Vagina (tissue), 2 donors: ENCODE data around the gene SLC2A4RG. TPM values are rescaled to one million over a fixed set of nuclear protein-coding genes. Genes with fewer than 3 reads are reported as not detected.

Experiments used
- DNase-seq, 2 donors: peaks; one replicate each; pipeline ENCODE4 v3.0.0-alpha.2; 2017; ENCODE audit errors: extremely low spot score in 2 of 2
- H3K27ac ChIP-seq: fragments of 200-600 bp; sonication (generic); one replicate; pipeline ENCODE4 v1.5.1; 2019
- H3K27me3 ChIP-seq: fragments of 200-600 bp; sonication (generic); one replicate; pipeline ENCODE4 v1.5.1; 2019
- H3K36me3 ChIP-seq, 2 donors: fragments of 200-600 bp; sonication (generic); one replicate each; pipeline ENCODE4 v1.5.1; 2017 to 2019
- H3K4me1 ChIP-seq: fragments of 200-600 bp; sonication (generic); one replicate; pipeline ENCODE4 v1.5.1; 2019
- H3K4me3 ChIP-seq, 2 donors: fragments of 200-600 bp; sonication (generic); 1 replicate in 1 of 2; 2 replicates in 1 of 2; pipeline ENCODE4 v1.5.1; 2016 to 2019
- H3K9me3 ChIP-seq: fragments of 200-600 bp; sonication (generic); one replicate; pipeline ENCODE4 v1.5.1; 2019
- CTCF ChIP-seq, 3 experiments: fragments of 450-650 bp in 2 of 3; fragments of 200-600 bp in 1 of 3; sonication (generic) in 1 of 3; IDR thresholded peaks; one replicate each; pipeline ENCODE4 v1.5.1; 2017 to 2019; ENCODE audit warnings: antibody characterized with exemption in 3 of 3, mild to moderate bottlenecking in 2 of 3, moderate library complexity in 2 of 3
- POLR2A ChIP-seq, 2 donors: fragments of 450-650 bp; IDR thresholded peaks; one replicate each; pipeline ENCODE4 v1.6.1; 2017; ENCODE audit warnings: antibody characterized with exemption in 2 of 2, mild to moderate bottlenecking in 2 of 2, moderate library complexity in 2 of 2
- POLR2AphosphoS5 ChIP-seq, 2 donors: sonication (generic); formaldehyde crosslinking; IDR thresholded peaks; one replicate each; pipeline ENCODE4 v1.9.0; 2017; ENCODE audit warnings: antibody characterized with exemption in 2 of 2, mild to moderate bottlenecking in 2 of 2, low read depth in 1 of 2; ENCODE audit not compliant: insufficient read depth in 1 of 2
- intact Hi-C: fragments of 100-400 bp; cut with DNase I; formaldehyde crosslinking; loops from one replicate; pipeline ENCODE4 v1.15.1; 2023
- total RNA-seq: library from RNA; depleted of rRNA; stranded (reverse); fragments of >200 nt; gene quantifications from one replicate; pipeline ENCODE4 v1.2.3, GENCODE V29; 2016

Gene SLC2A4RG
- total RNA-seq, 1 donor from 2014 or later, result 33.1 TPM

GRCh38 chr20:63744574-63745423 is 5.2 kb downstream of the SLC2A4RG start:
- DNase-seq, result no peak
- H3K9me3 ChIP-seq, result no peaks in the 10 kb centered on the region
- H3K4me1 ChIP-seq, result peaks cover 17% of the 10 kb centered on the region
- no peaks in the 10 kb centered on the region for H3K27me3 ChIP-seq
- H3K36me3 ChIP-seq, result peaks cover 0 to 19% of the 10 kb centered on the region in 2 donors
- no peak overlapping the region for H3K4me3 ChIP-seq
- intact Hi-C loops, result no loop called here
- H3K27ac ChIP-seq, result no peak overlapping the region
- TF ChIP-seq CTCF (IDR thresholded peaks at IDR 0.05), result no peak
- TF ChIP-seq POLR2A (IDR thresholded peaks at IDR 0.05), result no peak
- TF ChIP-seq POLR2AphosphoS5 (IDR thresholded peaks at IDR 0.05; ENCODE audit: insufficient read depth in 1 of 2, low read depth in 1 of 2), result no peak

DNA sequence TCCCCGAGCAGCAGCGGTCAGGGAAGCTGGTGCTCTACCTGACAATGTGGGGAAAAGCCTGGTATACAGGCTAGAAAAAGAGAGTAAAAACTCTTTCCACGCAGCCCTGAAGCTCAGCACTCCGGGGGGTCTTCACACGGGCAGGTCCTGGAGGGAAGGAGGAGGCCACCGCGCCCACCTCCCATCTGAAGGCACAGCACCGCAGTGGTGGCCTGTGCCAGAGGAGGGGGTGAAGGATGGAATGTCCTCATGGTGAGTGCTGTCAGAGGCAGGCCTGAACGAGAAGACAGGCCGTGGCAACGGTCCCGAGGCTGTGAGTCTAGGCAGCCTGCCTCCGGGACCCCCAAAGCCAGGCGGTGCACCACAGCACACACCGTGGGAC is 5.8 kb downstream of the SLC2A4RG start:
- H3K4me1 ChIP-seq, result peaks cover 17% of the 10 kb centered on the region
- peaks cover 0 to 19% of the 10 kb centered on the region in 2 donors for H3K36me3 ChIP-seq
- intact Hi-C loops, result no loop called here
- no peak for DNase-seq
- H3K9me3 ChIP-seq, result no peaks in the 10 kb centered on the region
- no peaks in the 10 kb centered on the region for H3K27me3 ChIP-seq
- no peak overlapping the region for H3K27ac ChIP-seq
- H3K4me3 ChIP-seq, result no peak overlapping the region
- TF ChIP-seq POLR2AphosphoS5 (IDR thresholded peaks at IDR 0.05; ENCODE audit: insufficient read depth in 1 of 2, low read depth in 1 of 2) (no peak), POLR2A (IDR thresholded peaks at IDR 0.05) (no peak), CTCF (IDR thresholded peaks at IDR 0.05) (no peak)

GRCh38 chr20:63745961-63746731 is 6.6 kb downstream of the SLC2A4RG start:
- H3K4me3 ChIP-seq, result no peak overlapping the region
- no peaks in the 10 kb centered on the region for H3K9me3 ChIP-seq
- no peak overlapping the region for H3K27ac ChIP-seq
- DNase-seq, result no peak
- peaks cover 0 to 19% of the 10 kb centered on the region in 2 donors for H3K36me3 ChIP-seq
- peaks cover 14% of the 10 kb centered on the region for H3K4me1 ChIP-seq
- TF ChIP-seq POLR2A (IDR thresholded peaks at IDR 0.05) (no peak), CTCF (IDR thresholded peaks at IDR 0.05) (no peak), POLR2AphosphoS5 (IDR thresholded peaks at IDR 0.05; ENCODE audit: insufficient read depth in 1 of 2, low read depth in 1 of 2) (no peak)
- no peaks in the 10 kb centered on the region for H3K27me3 ChIP-seq
- intact Hi-C loops, result no loop called here

- Histone ChIP-seq H3K4me3 (no peak overlapping the region), H3K27ac (no peak overlapping the region), H3K4me1 (peaks cover 7% of the 10 kb centered on the region), H3K27me3 (no peaks in the 10 kb centered on the region), H3K9me3 (no peaks in the 10 kb centered on the region), H3K36me3 (peaks cover 0 to 19% of the 10 kb centered on the region in 2 donors)
- intact Hi-C loops, result no loop called here
- DNase-seq, result no peak
- TF ChIP-seq CTCF (IDR thresholded peaks at IDR 0.05), result no peak
- TF ChIP-seq POLR2AphosphoS5 (IDR thresholded peaks at IDR 0.05; ENCODE audit: insufficient read depth in 1 of 2, low read depth in 1 of 2), result no peak
- no peak for TF ChIP-seq POLR2A (IDR thresholded peaks at IDR 0.05)
These were observed 7.3 kb downstream of the SLC2A4RG start for GRCh38 chr20:63746751-63747315.
